Dermis microvascular lymphatic vessel endothelial cell (primary cell): ENCODE measurements around the gene SRPK1. TPM values are rescaled to one million over a fixed set of nuclear protein-coding genes. Genes with fewer than 3 reads are reported as not detected.
"Not testable (repeated sequence)": the region's sequence is repeated elsewhere in the genome, so short reads cannot be mapped to it uniquely, and the experiment has no call there.

ENCODE experiments used
- DNase-seq, 2 donors: peaks; one replicate each; pipeline versions ENCODE4 v3.0.0 to v3.0.0-alpha.2; 2010; ENCODE audit warnings: low read depth in 2 of 2
- total RNA-seq: library from RNA; depleted of rRNA; stranded (reverse); fragments of >200 nt; gene quantifications from 2 replicates; pipeline ENCODE4 v1.2.1, GENCODE V29; 2014

SRPK1 gene
- 30.8 and 42.4 TPM in 2 replicates for total RNA-seq

GRCh38 chr6:35920793-35921732 lies at the start of gene SRPK1:
TSS of gene SRPK1 (minus strand) at chr6:35921098. CDS start at chr6:35921056, 42 bp downstream.
- peak; percentile 66 to 86 for DNase-seq

- DNase-seq, result peak; percentile 70 to 78
These were observed 49.3 kb upstream of the SRPK1 start for GRCh38 chr6:35970181-35970580.

GRCh38 chr6:35969646-35970045 lies 48.7 kb upstream of the SRPK1 start:
- DNase-seq, result no peak

- DNase-seq, result no peak
These were observed 47.9 kb upstream of the SRPK1 start for GRCh38 chr6:35968821-35969220.

- DNase-seq, result no peak
These were observed 46.3 kb upstream of the SRPK1 start for GRCh38 chr6:35967076-35967774.

- no peak for DNase-seq
These were observed 42.1 kb upstream of the SRPK1 start for GRCh38 chr6:35962779-35963560.

- DNase-seq, result no peak
These were observed 39.3 kb upstream of the SRPK1 start for GRCh38 chr6:35960187-35960586.

- peak in 1 of 2 donors; percentile 5 for DNase-seq
These were observed 35.1 kb upstream of the SRPK1 start for GRCh38 chr6:35955970-35956369.

- no peak for DNase-seq
These were observed 34.6 kb upstream of the SRPK1 start for GRCh38 chr6:35955521-35955920.

GRCh38 chr6:35955071-35955470 lies 34.2 kb upstream of the SRPK1 start:
- peak in 1 of 2 donors; percentile 12 for DNase-seq

GRCh38 chr6:35954333-35954732 lies 33.4 kb upstream of the SRPK1 start:
- DNase-seq, result no peak

GRCh38 chr6:35948725-35949124 lies 27.8 kb upstream of the SRPK1 start:
- DNase-seq, result peak in 1 of 2 donors; percentile 32

- no peak for DNase-seq
These were observed 24.7 kb upstream of the SRPK1 start for GRCh38 chr6:35945650-35946025.

GRCh38 chr6:35943390-35943789 lies 22.5 kb upstream of the SRPK1 start:
- DNase-seq, result no peak

GRCh38 chr6:35942355-35942754 lies 21.5 kb upstream of the SRPK1 start:
- no peak for DNase-seq

- DNase-seq, result not testable (repeated sequence)
These were observed 20.3 kb upstream of the SRPK1 start for GRCh38 chr6:35941170-35941569.

GRCh38 chr6:35940014-35940413 lies 19.1 kb upstream of the SRPK1 start:
- not testable (repeated sequence) for DNase-seq

- DNase-seq, result not testable (repeated sequence)
These were observed 18.4 kb upstream of the SRPK1 start for GRCh38 chr6:35939259-35939658.

- no peak for DNase-seq
These were observed 15.9 kb upstream of the SRPK1 start for GRCh38 chr6:35936681-35937359.

GRCh38 chr6:35935469-35935868 lies 14.6 kb upstream of the SRPK1 start:
- no peak for DNase-seq

- no peak for DNase-seq
These were observed 12.9 kb upstream of the SRPK1 start for GRCh38 chr6:35933844-35934243.
